Body of pancreas (tissue), 4 donors: ENCODE data around the gene LRRC8C. TPM values are rescaled to one million over a fixed set of nuclear protein-coding genes. Genes with fewer than 3 reads are reported as not detected.

Source experiments
- ATAC-seq: fragments of 150-250 bp; one replicate; pipeline ENCODE4 v1.9.1; 2016
- DNase-seq, 4 donors: peaks; one replicate each; pipeline ENCODE4 v3.0.0-alpha.2; 2019
- H3K27ac ChIP-seq, 4 donors: fragments of 200-600 bp; sonication (generic); 1 replicate in 3 of 4; 2 replicates in 1 of 4; pipeline versions ENCODE4 v1.5.1 to v1.6.1; 2016 to 2019; ENCODE audit warnings: mild to moderate bottlenecking in 1 of 4, mixed read lengths in 1 of 4, moderate library complexity in 1 of 4
- H3K27me3 ChIP-seq, 2 donors: fragments of 200-600 bp; sonication (generic); one replicate each; pipeline ENCODE4 v1.6.0; 2016; ENCODE audit warnings: mild to moderate bottlenecking in 1 of 2
- H3K36me3 ChIP-seq, 2 donors: fragments of 200-600 bp; sonication (generic); replicated peaks in 1 of 2; 2 replicates each; pipeline ENCODE4 v1.5.1; 2016; ENCODE audit warnings: low read depth in 2 of 2; ENCODE audit not compliant: insufficient read depth in 1 of 2
- H3K4me1 ChIP-seq: fragments of 200-600 bp; sonication (generic); one replicate; pipeline ENCODE4 v1.6.0; 2016
- H3K4me3 ChIP-seq, 2 donors: fragments of 200-600 bp; sonication (generic); 1 replicate in 1 of 2; 2 replicates in 1 of 2; pipeline ENCODE4 v1.5.1; 2016 to 2019
- H3K9me3 ChIP-seq, 3 donors: fragments of 200-600 bp; sonication (generic); 1 replicate in 2 of 3; 2 replicates in 1 of 3; pipeline ENCODE4 v1.5.1; 2016
- CTCF ChIP-seq, 7 experiments: fragments of 450-650 bp in 4 of 7; fragments of 200-600 bp in 3 of 7; sonication (generic) in 3 of 7; IDR thresholded peaks; one replicate each; pipeline ENCODE4 v1.5.1; 2016 to 2019; ENCODE audit warnings: antibody characterized with exemption in 7 of 7
- POLR2A ChIP-seq, 3 donors: fragments of 450-650 bp; IDR thresholded peaks; one replicate each; pipeline ENCODE4 v1.6.1; 2016; ENCODE audit warnings: antibody characterized with exemption in 3 of 3, mild to moderate bottlenecking in 2 of 3
- WGBS, 2 donors: methylation state at CpG; one replicate each; pipeline ENCODE4 v1.1.5; 2017; 5-methylcytosine and 5-hydroxymethylcytosine counted together
- intact Hi-C: fragments of 100-400 bp; cut with DNase I; formaldehyde crosslinking; loops from one replicate; pipeline ENCODE4 v1.15.1; 2023
- total RNA-seq, 2 donors: library from RNA; depleted of rRNA; stranded (reverse); fragments of >200 nt; gene quantifications; one replicate each; pipeline ENCODE4 v1.1.0, GENCODE V29; 2016

LRRC8C gene
- total RNA-seq, 2 donors from 2014 or later, result 3.4 to 4.6 TPM

DNA sequence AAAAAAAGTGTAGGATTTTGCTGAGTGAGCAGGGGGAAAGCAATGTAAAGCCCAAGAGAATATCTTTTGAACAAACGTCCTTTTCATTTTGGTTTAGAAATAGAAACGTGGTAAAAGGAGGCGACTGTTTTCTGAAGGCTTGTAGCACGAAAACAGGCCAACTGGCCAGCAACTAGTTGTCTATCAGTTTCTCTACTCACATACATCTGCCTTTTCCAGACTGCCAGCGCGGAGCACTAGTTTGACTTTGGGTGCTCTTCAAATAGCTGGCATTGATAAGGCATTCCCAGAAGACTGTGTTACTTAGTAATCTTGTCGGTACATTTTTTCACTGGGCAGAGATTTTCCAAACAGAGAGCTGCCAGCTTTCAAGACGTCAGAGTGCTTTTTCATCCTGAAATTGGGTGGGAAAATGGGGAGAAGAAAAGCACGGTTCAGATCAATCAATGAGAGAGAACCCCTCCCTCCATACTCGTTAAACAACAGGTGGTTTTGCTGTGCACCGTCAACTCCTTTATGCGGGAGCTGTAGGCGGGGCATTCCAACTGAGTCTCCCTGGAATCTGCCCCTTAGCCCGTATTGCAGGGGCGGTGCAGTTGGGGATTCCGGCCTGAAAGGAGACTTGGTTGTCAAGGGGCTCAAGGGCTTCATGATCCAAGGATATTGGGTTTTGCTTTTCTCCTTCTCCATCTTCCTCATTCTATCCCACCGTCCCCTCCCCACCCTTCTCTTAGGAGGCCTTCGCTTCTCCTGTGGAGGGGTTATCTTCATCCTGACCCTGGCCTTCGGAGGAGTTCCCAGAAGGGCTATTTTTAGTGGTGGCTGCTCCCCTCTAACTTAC lies 884 bp upstream of the LRRC8C start:
- DNase-seq (peak in 1 of 4 donors; percentile 26), ATAC-seq (peak; percentile 17)
- Histone ChIP-seq H3K27me3 (no peaks in the 10 kb centered on the region), H3K27ac (peak overlapping the region; percentile 51 to 82 (median 76)), H3K4me1 (peaks cover 20% of the 10 kb centered on the region), H3K9me3 (no peaks in the 10 kb centered on the region), H3K4me3 (peak overlapping the region; percentile 42 to 80), H3K36me3 (no peaks in the 10 kb centered on the region)
- WGBS, 2 donors, result 10 to 11% methylated on average over 19 of the region's 19 CpGs
- no peak for TF ChIP-seq CTCF (IDR thresholded peaks at IDR 0.05)
- no peak for TF ChIP-seq POLR2A (IDR thresholded peaks at IDR 0.05)
- intact Hi-C loops, result no loop called here

GRCh38 chr1:89633248-89633799 lies 404 bp downstream of the LRRC8C start:
- DNase-seq, result peak; percentile 30 to 49 (median 44)

DNA sequence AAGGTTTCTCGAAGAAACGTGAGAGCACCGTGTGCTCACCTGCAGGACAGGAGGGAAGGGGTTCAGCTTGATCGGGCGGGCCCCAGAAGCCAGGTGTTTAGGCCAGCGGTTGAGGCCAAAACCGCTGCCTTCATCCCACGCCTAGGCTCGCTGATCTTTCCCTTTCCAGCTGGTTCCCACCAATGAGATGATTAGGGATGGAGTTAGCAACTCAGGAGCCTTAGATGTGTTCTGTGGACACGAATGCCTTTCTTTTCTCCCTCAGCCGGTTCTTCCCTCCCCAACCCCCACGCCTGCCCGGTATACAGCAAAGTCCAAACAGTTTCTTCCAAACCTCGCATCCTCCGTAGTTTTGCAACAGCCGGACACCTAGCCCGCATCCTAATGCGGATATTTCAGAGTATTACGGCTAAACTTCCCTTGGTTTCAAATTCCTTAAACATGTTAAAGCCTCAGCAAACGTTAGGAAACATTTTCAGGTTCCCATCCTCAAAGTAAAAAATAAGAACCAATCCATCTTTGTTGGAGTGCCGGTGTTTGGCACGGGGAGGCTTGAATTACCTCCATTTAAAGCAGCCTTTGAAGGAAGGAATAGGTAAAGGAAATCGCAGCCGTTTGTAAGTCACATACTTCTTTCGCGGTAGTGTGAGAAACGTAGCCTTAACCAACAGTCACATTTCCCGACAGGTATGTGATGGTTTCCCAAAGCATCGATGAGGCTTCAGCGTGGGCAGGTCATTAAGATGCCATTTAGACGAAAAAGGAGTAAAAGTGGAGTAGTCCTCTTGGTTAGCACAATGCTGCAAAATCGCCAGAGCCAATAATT lies 1.1 kb downstream of the LRRC8C start:
- Histone ChIP-seq H3K36me3 (no peaks in the 10 kb centered on the region), H3K9me3 (no peaks in the 10 kb centered on the region), H3K27ac (peak overlapping the region in 3 of 4 donors; percentile 73 to 82 (median 80)), H3K4me3 (peak overlapping the region; percentile 47 to 80), H3K4me1 (peaks cover 20% of the 10 kb centered on the region), H3K27me3 (no peaks in the 10 kb centered on the region)
- WGBS, 2 donors, result 8 to 9% methylated on average over 32 of the region's 32 CpGs
- ATAC-seq (no peak), DNase-seq (peak in 1 of 4 donors; percentile 7)
- TF ChIP-seq POLR2A (IDR thresholded peaks at IDR 0.05) (no peak), CTCF (IDR thresholded peaks at IDR 0.05) (no peak)
- intact Hi-C loops, result no loop called here

More at GRCh38 chr1:89633248-89633799, 404 bp downstream of the LRRC8C start:
- no peaks in the 10 kb centered on the region for H3K9me3 ChIP-seq
- peak; percentile 63 for ATAC-seq
- no peaks in the 10 kb centered on the region for H3K36me3 ChIP-seq
- H3K4me3 ChIP-seq, result peak overlapping the region; percentile 47 to 80
- no peaks in the 10 kb centered on the region for H3K27me3 ChIP-seq
- intact Hi-C loops, result no loop called here
- TF ChIP-seq CTCF (IDR thresholded peaks at IDR 0.05), result no peak
- TF ChIP-seq POLR2A (IDR thresholded peaks at IDR 0.05), result no peak
- peak overlapping the region; percentile 50 to 82 (median 76) for H3K27ac ChIP-seq
- 1 to 2% methylated on average over 10 to 53 of the region's 57 CpGs for WGBS, 2 donors
- peaks cover 20% of the 10 kb centered on the region for H3K4me1 ChIP-seq

- Histone ChIP-seq H3K9me3 (no peaks in the 10 kb centered on the region), H3K27ac (no peak overlapping the region), H3K36me3 (no peaks in the 10 kb centered on the region), H3K27me3 (no peaks in the 10 kb centered on the region), H3K4me1 (peaks cover 20% of the 10 kb centered on the region), H3K4me3 (no peak overlapping the region)
- TF ChIP-seq POLR2A (IDR thresholded peaks at IDR 0.05) (no peak), CTCF (IDR thresholded peaks at IDR 0.05) (no peak)
- ATAC-seq (no peak), DNase-seq (no peak)
- WGBS, 2 donors, result 75 to 79% methylated on average over 6 of the region's 6 CpGs
- intact Hi-C loops, result no loop called here
These were observed 3.2 kb downstream of the LRRC8C start for GRCh38 chr1:89635825-89636815.
